ENCODE data around the gene TBCEL.

Gene TBCEL

DNA sequence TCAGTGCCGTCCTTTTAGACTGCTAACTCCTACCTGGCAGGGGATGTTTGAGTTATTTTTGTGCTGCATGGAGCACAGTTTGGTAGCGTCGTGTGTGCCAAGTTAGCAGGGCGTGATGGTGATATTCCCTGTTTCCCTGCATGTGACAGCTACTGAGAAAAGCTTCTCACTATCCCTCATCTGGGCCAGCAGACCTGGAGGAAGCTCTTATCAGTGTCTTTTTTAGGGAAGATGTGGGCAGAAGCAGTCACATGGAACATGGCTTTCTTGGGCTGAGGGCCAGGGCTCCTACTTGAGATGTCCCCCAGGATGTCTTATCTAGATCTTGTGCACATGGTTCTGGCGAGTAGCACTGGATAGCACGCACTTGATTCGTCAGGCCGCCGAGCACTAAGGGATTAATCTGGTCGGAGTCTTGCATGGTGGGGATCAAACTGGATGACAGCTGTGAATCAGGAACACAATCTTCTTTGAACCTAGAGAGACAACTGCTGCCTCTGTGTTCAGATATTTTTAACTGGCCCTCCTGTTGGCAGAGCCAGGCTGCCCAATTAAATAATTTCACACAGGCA is 110.9 kb downstream of the TBCEL start:
- in situ Hi-C loops (cut with MboI; ENCODE audit: low sequenced_read_pairs) = no loop called here

DNA sequence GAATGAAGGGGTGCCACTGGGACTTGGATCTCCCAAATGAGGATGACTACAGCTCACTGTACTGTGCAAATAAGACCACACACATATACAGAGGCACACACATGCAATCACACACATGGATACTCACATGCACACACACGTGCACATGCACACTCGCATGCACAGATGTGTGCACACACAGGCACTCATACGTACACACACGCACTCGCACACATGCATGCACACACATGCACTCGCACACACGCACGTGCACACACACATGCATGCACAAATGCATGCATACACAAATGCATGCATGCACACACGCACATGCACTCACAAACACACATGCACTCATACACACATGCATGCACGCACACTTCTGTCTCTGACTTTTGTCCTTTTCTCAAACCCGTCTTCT is 113.1 kb downstream of the TBCEL start:
- in situ Hi-C loops (cut with MboI; ENCODE audit: low sequenced_read_pairs) = no loop called here

DNA sequence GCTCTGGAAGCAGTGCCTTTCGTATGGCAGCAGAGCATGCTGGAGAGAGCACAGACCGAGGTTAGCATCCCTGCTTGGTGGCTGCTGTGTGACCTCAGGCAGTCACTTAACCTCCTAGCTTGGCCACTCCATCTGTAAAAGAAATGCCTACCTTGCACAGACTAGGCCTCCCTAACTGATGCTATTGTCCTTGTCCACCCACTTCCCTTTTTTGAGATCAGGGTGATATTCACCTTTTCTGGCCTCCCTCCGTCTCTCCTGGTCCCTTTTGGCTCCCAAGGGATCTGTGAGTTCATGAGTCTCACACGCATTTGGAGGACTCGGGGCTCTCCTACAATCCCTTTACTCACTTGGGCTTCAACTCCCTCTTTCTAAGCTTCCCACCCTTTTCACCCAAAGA is 114.4 kb downstream of the TBCEL start:
- in situ Hi-C loops (cut with MboI; ENCODE audit: low sequenced_read_pairs) = no loop called here

DNA sequence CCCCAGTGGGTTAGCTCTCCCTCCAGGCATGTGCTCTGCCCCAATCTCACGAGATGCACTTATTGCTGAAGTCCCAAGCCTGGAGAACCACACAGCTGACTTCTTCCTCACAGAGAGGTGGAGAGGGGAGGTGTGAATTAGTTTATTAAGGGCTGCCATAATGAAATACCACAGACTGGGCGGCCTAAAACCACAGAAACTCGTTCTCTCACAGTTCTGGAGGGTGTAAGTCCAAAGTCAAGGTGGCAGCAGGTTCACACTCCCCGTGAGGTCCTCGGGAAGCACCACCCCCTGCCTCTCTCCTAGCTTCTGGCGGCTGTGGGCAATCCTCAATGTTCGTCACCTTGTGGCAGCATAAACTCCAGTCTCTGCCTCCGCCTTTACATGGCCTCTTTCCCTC is 116.5 kb downstream of the TBCEL start:
- in situ Hi-C loops (cut with MboI; ENCODE audit: low sequenced_read_pairs) = no loop called here
